ENCODE measurements around the gene NHSL1.

NHSL1 gene

DNA sequence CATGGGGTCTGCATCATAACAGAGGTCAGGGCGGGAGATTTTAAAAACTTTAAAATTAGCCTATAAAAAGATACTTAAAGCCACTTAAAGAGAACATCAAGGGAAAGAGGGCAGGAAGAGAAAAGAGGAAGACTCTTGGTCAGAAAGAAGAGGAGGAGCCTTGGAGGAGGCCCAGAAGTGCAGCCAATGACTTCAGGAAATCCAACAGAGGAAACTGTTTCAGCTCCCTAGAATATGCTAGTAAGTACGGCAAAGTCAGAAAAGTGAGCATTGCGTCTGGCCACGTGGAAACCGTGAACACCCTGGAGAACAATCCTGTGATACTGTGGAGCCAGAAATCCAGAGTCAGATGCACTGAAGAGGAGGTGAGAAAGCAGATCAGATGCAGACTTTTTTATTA lies 22.5 kb upstream of the NHSL1 start:
- DNase-seq, result no peak

DNA sequence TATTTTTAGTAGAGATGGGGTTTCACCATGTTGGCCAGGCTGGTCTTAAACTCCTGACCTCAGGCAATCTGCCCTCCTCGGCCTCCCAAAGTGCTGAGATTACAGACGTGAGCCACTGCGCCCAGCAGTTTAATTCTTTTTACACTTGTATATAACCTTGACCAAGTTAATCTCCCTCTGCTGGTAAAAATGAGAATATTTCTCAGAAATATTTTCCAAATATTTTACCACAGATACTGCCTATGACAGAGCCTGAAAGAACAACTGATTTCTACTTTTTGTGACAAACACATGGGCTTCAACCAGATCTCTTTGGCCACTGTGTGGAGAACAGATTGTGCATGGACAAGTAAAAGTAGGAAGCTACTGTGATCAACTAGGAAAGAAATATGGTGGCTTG lies 21.2 kb upstream of the NHSL1 start:
- peak; percentile 18 for DNase-seq

DNA sequence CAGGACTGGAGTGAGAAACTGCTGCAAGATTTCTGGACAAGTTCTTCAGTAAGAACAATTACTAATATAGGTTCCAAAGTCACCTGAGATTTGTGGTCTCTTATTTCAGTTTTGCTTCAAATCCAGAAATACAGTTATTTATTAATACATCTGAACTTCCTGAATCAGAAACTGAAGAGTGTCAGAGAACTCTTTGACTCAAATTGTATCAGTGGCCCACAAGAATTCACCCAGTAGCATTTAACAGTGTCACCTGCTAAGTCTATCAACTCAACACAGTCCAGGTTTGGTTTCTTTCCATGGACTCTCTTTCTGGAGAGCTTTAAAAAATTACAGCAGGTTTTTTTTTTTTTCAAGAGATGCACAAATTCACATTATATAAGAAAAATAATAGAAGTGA lies 18.8 kb upstream of the NHSL1 start:
- no peak for DNase-seq

DNA sequence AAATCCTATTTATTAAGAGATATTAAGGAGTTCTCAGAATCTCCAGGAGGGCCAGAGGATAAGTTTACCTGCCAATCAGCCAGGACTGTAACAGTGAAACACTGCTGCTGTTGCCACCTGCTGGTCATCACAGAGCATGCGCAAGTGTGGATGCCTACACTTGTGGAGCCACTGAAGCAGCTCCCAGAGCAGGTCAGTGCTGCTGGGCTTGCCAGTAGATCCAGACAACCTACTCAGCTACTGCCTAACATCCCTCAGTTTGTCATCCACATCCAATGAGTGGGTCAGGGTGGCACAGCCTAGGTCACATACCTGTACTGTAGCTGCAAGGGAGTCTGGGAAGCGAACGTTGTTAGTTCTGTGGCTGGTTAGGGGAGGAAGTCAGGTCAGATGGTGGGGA lies 18.3 kb upstream of the NHSL1 start:
- DNase-seq, result peak; percentile 23

DNA sequence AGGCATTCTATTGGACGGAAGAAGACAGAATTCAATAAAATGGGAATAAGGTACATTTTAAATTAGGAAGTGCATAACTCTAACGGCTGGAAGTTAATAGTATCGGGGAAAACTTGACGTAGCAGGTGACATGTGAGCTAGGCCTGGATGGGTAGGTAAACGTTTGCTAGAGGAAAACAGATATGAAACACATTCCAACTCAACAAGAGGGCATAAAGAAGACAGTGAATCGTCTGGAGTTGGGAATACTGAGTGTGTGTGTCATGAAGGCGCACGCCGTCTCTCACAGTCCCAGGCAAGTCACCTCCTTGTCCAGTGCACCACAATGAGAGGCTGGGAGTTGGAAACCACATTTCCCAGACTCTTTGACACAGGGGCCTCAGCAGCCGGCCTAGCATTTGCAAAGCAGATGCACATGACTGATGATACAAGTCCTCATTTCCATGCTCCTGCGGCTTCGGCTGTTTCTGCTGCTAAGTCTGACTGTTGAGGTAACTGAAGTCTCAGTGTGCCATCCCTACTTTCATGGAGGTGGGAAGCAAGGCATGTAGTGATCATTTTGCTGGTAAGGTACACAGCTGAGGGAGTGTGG lies 16.5 kb upstream of the NHSL1 start:
- DNase-seq, result no peak

DNA sequence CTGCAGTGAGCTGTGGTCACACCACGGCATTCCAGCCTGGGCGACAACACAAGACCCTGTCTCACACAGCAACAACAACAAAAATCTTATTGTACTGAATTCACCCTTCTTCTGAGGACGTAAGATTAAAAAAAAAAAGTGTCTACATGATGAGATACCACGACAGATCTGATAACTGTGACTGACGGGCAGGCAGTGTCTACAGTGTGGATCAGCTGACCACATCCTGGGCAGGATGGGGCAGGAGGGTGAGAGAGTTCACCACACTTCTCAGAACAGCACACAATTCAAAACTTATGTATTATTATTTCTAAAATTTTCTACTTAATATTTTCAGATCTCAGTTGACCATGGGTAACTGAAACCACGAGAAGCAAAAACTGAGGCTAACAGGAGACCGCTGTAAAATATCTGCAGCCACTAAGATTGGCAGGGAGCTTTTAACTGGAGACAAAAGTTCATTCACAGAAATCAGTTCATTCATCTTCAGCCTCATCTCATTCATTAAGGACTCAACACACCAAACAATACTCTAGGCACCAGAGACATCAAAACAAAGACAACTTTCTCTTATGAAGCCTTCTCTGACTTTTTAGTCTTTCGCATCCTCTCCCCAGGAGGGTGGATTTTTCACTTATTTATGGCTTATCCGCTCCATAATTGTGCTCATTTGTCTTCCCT lies 15.7 kb upstream of the NHSL1 start:
- no peak for DNase-seq

DNA sequence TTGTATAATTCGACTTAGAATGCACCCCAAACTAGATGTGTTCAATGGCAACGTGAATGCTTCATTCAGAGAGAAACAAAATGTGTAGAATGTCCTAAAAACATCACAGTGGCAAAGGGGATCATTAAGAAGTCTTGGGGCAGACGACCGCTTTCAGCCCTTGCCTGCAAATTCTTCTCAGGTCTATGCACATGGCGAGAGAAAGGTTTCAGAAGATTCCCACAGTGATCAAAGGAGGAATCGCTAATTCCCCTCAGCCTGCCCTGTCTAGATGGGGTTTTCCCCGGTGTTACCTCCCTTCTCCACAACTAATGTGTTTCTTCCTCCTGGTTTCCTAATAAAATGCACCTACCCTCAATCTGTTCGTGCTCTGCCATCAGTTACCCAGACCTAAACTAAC lies 13.3 kb upstream of the NHSL1 start:
- no peak for DNase-seq

DNA sequence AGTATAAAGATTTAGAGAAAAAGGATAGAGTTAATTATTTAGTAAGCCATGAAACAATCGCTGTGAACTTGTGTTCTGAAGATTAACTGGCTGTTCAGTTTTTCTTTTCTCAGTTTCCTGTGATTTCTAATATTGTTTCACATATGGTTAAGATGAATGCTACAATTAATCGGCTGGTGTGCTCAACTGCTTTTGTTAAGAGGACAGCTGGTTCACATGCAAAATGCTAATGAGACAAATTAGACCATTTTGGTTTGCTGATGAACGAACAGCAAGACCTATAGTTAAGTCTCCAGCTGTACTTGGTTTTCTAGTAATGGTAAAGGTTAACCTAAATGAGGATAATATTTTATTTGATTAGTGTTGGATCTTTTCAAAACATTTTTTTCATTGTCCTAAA lies 10.8 kb upstream of the NHSL1 start:
- DNase-seq, result no peak

DNA sequence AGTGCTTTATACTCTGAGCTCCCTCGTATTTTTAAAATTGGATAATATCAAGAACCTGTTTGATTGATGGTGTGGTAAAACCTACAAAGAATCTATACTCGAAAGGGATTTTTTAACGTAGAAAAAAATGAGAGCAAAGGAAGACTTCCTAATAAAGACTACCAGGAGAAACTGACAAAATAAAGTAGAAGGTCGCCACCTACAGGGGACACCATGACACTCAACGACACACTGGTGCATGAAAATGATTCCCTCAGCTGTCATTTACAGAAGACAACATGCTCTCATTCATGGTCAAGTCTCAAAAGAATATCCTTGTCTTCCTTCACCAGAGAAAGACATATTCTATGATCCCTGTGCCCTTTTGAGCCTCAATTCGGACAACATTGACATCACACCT lies 10.1 kb upstream of the NHSL1 start:
- DNase-seq, result no peak

DNA sequence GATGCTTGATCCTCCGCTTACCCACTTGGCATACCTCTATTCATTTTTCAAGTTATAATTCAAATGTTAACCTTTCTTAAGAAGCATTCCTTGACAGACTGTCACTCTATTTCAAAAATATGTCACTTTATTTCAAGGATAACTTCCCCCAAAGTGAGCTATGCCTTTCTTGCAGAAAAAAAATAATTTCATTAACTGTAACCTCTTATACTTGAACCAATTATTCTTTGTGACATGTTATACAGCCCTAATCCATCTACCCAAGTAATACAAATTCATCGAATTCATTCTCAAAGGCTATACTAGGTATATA lies 9.3 kb upstream of the NHSL1 start:
- no peak for DNase-seq

DNA sequence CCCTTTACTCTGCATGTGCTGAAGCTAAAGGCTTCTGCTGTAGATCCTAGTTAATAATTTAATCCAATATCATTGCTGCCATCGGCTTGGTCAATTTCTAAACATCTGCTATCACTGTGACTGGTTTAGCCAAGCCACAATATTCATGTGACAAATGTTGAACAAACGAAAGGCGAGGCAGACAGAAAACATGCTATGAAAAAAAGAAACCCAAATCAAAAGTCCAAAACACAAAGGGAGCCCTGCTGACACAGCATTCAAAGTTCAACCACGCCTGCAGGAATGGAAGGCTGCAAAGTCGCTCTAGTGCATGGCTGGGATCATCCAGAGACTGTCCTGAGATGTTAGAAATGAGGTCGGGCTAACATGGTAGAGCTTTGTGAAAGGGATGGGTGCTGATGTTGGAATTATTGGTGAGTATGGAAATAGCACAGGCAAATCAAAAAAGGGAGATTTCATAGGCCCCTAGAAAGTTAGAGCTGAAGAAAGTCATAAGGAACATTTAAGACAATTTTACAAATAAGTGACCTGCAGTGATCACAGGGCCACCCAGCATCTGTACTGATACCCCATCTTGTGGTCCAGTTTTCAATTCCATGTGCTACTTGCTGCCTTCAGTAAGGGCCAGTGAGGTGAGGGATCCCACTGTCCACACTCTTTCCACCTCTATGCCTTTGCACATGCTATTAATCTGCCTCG lies 8.8 kb upstream of the NHSL1 start:
- no peak for DNase-seq

DNA sequence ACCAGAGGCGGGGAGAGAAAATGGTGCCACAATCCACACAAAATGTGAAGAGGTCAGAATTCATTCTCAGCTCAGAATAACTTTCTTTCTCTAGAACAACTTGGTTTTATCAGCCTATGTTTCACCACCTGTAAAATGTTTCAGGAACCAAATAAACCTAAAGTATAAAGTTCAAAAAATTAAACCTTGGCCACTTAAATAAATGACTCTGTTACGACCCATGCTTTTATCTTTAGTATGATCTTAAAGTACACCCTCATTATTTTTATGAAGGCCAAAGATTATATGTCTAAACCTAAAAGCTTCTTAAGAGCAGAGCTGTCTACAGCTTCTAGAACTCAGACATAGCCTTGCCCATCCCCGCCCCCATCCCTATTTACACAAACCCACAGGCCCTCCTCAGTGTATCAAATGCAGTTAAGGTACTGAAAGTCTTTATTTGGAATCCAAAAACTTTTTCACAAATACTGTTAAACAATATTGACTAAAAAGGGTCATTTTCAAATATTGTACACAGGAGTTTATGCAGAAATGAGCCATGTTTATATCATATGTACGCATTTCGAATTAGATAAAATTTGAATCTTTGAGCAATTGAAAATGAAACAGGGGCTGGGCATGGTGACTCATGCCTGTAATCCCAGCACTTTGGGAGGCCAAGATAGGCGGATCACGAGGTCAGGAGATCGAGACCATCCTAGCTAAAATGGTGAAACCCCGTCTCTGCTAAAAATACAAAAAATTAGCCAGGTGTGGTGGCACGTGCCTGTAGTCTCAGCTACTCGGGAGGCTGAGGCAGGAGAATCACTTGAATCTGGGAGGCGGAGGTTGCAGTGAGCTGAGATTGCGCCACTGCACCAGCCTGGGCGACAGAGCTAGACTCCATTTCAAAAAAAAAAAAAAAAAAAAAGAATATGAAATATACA lies 5.7 kb upstream of the NHSL1 start:
- DNase-seq, result no peak

DNA sequence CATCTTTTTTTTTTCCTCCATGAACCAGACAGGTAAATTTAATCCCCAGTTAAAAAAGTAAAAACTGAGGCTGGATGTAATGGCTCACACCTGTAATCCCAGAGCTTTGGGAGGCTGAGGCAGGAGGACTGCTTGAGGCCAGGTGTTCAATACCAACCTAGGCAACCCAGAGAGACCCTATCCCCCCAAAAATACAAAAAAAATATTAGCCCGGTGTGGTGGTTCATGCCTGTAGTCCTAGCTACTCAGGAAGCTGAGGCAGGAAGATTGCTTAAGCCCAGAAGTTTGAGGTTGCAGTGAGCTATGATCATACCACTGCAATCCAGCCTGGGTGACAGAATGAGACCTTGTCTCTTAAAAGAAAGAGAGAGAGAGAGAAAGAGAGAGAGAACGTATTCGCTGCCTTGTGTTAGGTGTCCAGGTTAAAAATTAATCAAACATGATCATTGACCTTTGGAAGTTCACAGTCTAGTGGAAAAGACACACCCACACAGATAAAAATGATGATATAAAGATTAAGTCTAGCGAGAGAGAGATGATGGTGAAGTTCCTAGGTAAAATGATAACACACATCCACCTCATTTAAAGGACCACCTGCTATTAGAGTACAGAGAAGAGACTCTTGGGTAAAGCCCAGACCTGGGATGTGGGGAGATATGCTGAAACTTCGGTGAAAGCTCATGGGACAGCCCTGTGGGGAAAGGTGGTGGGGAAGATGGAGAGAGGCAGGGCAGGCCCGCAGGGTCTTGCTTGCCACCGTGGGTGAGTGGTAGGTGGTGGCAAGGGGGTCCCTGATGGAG lies 4.8 kb upstream of the NHSL1 start:
- DNase-seq, result no peak

DNA sequence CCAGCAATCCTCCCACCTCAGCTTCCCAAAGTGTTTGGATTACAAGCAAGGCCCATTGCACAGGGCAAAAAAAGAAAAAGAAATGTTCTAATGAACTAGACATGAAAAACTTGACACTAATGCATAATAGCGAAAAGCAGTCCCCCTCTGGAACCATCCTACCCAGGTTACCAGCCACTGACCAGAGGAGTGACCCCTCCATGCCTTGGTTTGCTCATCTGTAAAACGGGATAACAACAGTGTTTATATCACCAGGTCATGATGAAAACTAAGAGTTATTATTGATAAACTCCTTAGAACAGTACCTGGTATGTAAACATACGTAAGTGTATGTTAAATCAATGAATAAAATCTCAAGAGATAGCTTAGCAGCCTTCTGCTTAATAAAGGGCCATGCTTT lies 3.3 kb upstream of the NHSL1 start:
- DNase-seq, result no peak

DNA sequence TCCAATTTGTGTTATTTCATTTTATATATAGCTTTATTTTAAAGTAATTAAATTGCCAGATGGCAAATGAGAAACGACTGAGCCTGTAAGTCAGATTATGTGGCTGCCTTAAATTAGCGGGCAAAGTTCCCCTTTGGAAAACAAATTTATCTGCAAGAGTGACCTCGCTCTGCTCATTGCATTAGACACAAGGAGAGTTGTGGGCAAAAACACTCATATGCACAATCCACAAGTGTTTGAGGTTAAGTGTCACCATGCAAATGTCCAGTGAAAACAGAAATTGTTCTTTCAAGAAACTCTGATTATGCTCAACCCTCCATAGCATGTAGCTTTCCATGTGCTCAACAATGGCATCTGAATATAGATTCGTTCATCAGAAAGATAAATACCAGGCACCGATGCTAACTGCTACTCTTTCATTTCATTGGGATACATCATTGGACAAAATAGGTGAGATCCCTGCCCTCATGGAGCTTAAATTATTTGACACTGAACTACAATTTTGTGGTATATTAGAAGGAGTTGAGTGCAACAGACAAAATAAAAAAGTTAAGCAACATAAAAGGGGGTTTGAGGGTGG lies 1.7 kb upstream of the NHSL1 start:
- DNase-seq, result no peak

DNA sequence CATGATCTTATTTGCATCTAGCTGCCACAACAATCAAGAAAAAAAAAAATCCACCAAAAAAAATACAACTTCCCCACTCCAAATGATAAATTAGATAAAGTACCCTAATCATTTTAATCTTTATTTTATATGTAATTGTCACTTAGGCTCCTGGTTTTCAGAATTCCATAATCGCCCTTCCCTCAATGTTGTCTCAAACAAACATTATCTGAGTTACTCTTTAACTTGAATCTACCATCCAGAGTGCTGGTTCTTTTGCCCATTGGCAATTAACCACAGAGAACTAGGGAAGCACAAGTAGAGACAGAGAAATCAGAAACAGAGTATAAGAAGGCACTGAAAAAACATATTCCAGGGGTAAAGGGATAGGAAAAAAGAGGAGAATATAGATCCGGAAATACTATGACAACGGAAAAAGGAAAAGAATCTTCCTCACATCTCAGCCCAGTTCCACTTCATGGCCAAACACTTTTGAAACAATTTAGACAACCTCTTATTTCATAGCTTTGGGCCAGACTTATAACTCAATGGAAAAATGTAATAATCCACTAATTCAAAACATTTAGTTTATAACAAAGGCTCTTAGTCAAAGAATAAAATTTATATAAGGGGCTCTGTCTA lies 861 bp upstream of the NHSL1 start:
- DNase-seq, result no peak

DNA sequence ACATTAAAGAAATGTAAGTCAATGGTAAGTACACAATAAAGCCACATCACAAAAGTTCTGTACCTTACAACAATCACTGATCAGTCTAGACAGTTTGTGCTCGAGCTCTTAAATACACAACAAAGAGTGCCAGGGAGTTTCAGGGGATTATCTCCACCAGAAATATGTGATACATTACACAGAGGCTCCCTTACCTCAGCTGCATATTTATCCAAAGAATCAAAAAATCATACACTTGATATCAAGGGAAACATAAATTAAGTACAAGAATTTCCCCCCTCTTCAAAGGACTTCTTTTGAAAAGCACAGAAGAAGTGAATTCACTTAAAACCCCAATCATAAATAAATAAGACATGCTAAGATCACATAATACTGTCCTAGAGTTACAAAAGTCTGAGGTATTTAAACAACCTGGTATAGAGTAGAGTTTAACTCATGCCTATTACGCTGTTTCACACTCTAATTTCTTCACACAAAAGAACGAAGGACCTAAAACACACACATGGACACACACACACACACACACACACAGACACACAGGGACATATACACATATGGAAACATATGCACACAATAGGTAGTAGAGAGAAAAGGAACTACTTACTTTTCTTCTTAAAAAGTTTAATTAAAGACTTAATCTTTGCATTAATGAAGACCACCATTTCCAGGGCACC lies 528 bp downstream of the NHSL1 start:
- no peak for DNase-seq

DNA sequence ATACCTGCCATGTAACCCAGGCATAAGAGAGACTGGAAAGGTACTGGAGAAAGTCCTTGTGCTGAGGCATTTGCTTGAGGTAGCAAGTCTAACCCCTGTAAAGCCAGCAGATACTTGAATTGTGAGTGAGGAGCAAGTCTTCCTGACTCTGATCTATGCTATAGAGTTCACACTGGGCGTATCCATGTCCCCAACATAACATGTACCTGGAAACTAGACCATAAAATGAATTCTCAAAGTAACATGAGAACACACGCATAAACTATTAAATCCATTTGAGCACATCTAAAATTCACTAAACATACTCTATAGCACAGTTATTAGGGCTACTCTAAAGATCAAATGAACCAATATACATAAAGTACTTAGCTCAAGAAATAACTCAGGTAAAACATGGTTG lies 2.0 kb downstream of the NHSL1 start:
- no peak for DNase-seq

DNA sequence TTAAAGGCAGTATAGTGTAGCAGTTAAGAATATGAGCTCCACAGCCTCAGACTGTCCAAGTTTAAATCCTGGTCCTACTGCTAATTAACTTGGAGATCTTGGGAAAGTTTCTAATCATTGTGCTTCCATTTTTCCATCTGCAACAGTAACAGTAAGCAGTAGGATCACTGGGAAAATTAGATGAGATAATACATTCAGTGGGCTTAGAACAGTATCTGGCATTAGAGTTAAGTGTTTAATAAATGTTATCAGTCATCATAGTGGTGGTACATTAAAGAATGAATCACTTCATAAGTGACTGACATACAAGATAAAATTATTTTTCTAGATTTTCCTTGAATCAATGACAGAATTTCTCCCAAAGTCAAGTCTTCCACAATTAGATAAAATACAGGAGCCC lies 5.0 kb downstream of the NHSL1 start:
- DNase-seq, result no peak

DNA sequence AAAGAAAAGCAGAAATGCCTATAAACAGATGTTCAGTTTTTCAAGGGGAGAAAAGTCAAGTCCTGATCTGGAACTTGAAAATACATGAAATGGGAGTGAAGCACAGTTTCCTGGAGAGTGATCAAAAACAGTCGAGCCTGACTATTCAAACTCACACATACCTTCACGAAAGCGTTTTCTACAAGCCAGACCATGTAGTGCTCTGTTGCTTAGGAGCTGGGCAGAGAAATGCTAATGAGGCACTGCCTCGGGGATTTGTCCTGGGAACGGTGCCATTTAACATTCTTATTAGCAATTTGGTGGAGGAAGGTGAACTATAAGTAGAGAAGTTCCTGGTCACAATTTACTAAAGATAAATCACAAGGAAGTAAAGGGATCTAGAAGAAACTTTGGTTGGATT lies 5.9 kb downstream of the NHSL1 start:
- no peak for DNase-seq

DNA sequence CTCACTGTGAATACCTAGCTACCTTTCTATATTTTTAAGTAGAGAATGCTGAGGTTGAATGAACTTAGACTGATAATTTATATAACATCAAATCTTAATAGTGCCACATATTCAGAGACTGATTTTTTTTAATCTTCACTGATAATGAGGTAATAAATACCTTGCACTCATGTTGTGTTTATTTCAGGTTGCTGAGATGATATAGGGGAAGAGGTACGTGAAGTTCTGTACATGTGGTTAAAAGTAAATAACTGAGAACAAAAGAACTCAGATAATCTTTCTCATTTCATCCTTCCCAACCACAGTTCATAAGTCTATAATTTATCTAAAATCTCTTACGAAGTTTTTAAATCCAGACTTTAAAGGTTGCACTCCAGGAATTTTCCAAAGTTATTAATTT lies 6.4 kb downstream of the NHSL1 start:
- DNase-seq, result no peak
